ENCODE measurements around the gene ADISSP.

The ADISSP gene

GRCh38 chr20:3753501-3754275 is 13.9 kb downstream of the ADISSP start:
- no peak for DNase-seq

GRCh38 chr20:3753098-3753497 is 14.5 kb downstream of the ADISSP start:
- peak; percentile 8 for DNase-seq

DNA sequence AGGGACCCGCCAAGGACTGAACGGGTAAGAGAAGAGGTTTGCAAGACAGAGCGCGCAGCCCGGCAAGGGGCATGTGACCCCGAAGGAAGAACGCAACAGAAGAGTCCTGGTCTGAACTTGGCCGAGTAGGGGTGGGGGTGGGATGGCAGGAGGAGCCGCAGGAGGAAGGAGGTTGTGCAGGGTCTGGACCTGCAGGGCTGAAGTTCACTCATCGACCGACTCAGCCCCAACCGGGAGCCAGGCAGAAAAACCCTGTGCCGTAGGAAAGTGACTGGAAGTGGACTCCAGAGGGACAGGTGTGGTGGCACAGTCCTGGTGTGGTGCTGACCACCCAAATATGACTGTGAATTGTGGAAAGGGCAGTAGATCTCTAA is 15.2 kb downstream of the ADISSP start:
- DNase-seq: no peak

DNA sequence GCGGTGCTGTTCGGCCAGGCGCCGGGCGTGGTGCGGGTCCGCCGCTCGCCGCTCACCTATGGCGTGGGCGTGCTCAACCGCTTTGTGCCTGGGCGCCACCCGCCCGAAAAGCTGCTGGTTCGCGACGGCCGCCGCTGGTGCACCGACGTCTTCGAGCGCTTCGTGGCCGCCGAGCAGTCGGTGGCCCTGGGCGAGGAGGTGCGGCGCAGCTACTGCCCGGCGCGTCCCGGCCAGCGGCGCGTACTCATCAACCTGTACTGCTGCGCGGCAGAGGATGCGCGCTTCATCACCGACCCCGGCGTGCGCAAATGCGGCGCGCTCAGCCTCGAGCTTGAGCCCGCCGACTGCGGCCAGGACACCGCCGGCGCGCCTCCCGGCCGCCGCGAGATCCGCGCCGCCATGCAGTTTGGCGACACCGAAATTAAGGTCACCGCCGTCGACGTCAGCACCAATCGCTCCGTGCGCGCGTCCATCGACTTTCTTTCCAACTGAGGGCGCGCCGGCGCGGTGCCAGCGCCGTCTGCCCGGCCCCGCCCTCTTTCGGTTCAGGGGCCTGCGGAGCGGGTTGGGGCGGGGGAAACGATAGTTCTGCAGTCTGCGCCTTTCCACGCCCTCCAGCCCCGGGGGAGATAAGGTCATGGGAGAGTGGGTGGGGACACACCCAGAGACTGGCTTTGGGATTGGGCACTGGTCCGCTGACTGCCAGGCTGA is 15.7 kb downstream of the ADISSP start:
- no peak for DNase-seq

- DNase-seq: no peak
These were observed 16.3 kb downstream of the ADISSP start for GRCh38 chr20:3751305-3751674.

DNA sequence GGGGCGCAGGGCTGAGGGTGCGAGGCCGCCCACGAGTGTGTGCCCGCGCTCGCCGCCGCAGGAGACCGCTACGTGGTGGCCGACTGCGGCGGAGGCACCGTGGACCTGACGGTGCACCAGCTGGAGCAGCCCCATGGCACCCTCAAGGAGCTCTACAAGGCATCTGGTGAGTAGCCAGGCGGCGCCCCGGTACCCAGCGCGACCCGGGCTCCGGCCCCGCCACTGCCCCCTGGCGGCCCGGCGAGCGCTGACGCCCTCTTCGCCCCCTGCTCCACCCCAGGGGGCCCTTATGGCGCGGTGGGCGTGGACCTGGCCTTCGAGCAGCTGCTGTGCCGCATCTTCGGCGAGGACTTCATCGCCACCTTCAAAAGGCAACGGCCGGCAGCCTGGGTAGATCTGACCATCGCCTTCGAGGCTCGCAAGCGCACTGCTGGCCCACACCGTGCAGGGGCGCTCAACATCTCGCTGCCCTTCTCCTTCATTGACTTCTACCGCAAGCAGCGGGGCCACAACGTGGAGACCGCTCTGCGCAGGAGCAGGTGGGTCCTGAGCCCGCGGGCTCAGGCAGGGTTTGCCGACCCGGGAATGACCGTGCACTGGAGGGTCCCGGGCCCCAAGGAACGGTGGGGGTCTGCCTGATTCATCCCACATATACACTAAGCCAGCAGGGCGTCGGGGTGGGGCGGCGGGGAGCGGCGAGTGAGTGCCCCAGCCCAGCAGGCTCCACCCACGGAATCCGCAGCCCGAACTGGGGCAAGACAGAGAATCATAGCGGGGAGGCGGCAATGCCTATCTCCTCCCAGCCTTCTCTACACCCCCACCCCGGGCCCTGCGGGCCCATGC is 17.6 kb downstream of the ADISSP start:
- DNase-seq: no peak

DNA sequence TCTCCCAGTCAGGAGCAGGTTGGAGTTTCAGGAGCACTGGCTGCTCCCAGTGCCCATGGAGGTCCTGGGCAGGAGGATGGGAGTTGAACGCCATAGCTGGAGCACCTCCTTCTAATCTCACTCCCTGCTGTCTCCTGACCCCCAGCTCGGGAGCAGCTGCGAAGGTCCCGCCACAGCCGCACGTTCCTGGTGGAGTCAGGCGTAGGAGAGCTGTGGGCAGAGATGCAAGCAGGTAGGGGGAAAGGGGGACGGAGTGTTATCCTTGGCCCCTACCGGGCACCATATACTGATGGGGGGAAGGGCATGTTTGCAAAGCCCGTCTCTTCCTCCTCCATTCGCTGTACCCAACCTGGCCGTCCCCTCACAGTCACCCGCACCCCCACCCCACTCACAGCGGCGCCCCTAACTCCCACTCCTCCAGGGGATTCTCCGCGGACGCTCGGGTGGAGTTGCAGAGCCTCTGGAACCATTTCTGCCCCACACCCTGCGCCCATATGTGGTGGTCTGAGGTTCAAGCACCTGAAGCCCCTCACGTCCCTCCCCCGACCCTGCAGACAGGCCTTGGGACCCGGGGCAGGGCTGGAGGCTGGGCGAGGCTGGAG is 18.4 kb downstream of the ADISSP start:
- no peak for DNase-seq

- DNase-seq: no peak
These were observed 19.5 kb downstream of the ADISSP start for GRCh38 chr20:3748073-3748472.

- DNase-seq: no peak
These were observed 20.1 kb downstream of the ADISSP start for GRCh38 chr20:3747471-3747870.

DNA sequence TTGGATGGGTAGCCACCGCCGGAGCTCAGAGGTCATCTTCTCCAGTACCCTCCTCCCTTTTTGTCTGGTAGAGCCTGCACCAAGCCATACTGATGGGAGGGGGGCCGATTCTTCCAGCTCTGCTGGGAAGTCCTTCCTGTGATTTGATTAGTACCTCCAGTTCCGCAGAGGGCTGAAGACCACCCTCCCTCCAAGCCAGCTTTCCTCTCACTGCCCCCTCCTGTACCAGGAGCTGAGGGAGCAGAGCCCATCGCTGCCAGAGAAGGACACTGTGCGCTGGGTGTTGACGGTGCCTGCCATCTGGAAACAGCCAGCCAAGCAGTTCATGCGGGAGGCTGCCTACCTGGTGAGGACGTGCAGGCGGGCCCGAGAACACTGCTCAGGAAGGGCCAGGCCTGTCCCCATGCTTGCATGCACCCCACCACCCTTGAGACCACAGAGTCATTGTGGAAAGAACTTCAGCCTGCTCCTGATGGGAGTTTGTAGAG is 21.8 kb downstream of the ADISSP start:
- no peak for DNase-seq

DNA sequence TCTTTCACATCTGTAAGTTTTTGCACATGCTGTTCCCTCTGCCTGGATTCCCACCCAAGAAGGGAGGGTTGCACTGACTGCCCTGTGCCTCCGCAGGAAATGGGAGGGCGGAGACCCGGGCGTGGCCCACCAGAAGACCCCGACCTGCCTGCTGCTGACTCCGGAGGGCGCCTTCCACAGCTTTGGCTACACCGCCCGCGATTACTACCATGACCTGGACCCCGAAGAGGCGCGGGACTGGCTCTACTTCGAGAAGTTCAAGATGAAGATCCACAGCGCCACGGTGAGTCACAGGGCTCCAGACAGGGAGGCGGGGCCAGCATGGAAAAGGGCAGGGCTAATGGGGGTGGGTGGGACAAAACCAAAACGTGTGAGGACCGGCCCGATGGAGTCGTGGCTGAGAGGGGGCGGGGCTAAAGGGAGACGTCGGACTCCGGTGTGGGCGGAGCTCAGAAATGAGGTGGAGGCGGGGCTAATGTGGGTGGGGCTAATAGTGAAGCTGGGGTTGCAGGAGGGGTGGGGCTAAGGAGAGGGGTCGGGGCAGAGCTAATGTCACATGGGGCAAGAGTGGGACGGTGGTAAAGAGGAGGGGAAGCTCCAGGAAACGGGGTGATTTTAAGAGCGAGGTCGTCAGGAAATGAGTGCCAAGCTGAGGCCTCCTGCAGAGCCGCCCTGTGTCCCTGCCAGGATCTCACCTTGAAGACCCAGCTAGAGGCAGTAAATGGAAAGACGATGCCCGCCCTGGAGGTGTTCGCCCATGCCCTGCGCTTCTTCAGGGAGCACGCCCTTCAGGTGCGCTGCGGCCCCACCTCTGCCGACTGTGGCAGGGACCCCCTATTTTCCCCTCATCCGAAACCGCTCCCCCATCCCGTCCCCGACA is 22.5 kb downstream of the ADISSP start:
- DNase-seq: peak; percentile 65

DNA sequence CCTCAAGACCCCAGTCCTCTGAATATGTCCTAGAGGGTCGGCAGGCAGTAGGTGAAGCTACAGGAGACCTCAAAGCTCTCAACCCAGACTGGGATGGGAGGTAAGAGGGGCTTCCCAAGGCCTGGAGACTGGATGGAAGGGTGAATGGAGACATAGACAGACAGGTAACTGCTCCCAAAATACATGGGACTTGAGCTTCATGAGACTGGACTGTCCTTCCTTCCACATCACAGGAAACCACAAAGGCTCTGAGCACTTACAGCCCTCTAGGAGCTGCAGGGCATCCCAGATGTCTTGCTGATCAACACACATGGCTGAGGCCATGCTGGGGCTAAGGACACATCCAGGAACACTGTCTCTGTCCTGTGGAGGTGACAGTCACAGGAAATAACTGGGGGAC is 23.5 kb downstream of the ADISSP start:
- DNase-seq: no peak

- no peak for DNase-seq
These were observed 24.3 kb downstream of the ADISSP start for GRCh38 chr20:3743251-3743650.

- DNase-seq: no peak
These were observed 25.6 kb downstream of the ADISSP start for GRCh38 chr20:3741836-3742458.

DNA sequence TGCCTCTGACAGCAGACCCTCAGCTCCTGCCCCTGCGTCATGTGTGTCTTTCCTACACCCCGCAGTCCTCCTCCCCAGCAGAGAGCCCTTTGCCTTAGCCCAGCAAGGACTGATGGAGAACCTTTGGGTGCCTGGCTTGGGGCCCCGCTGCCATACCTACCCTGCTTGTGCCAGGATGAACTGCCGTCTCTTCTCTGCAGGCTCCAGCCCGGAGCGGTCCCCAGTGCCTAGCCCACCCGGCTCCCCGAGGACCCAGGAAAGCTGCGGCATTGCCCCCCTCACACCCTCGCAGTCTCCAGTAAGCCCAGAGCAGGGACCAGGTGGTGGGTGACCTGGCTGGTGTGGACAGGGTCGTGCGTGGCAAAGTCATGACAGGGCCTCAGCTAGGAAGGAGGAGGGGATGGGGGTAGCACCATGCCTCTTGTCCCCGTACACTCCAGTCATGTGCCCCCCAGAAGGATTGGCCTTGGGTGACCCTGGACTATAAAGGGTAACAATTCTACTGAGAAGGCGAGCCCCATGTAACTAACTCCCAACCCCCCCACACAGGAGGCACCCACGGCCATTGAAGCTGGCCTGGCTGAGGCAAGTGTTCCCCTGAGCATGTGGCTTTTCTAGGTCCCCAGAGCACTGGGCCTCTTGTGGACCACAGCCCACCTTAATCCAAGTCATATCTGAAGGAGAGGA is 26.8 kb downstream of the ADISSP start:
- no peak for DNase-seq

- DNase-seq: no peak
These were observed 27.6 kb downstream of the ADISSP start for GRCh38 chr20:3739926-3740451.

GRCh38 chr20:3739054-3739925 is 28.3 kb downstream of the ADISSP start:
- no peak for DNase-seq

GRCh38 chr20:3738111-3739053 is 29.2 kb downstream of the ADISSP start:
- DNase-seq: no peak

All from NCI-H774 (cell line).